Endodermal cell (in vitro differentiated cells): ENCODE data around the gene GGNBP2. TPM values are rescaled to one million over a fixed set of nuclear protein-coding genes. Genes with fewer than 3 reads are reported as not detected.
A peak's percentile ranks its signal among the peaks of the same experiment; 100 is the strongest.

Experiments
- DNase-seq: peaks from one replicate; pipeline ENCODE4 v3.0.0-alpha.2; 2017
- H3K27ac ChIP-seq: 2 replicates; pipeline ENCODE4 v1.5.1; 2013; ENCODE audit warnings: mild to moderate bottlenecking, low read depth, low read length, moderate library complexity
- H3K27me3 ChIP-seq: 2 replicates; pipeline ENCODE4 v1.6.1; 2013; ENCODE audit warnings: mild to moderate bottlenecking, low read length, moderate library complexity; ENCODE audit not compliant: insufficient read depth, control insufficient read depth, poor library complexity, severe bottlenecking
- H3K36me3 ChIP-seq: 2 replicates; pipeline ENCODE4 v1.7.0; 2013; ENCODE audit warnings: mild to moderate bottlenecking, low read length, moderate library complexity; ENCODE audit not compliant: control insufficient read depth, insufficient read depth
- H3K4me1 ChIP-seq: one replicate; pipeline ENCODE4 v1.7.0; 2013; ENCODE audit warnings: low read length; ENCODE audit not compliant: control insufficient read depth, insufficient read depth
- H3K4me3 ChIP-seq: 2 replicates; pipeline ENCODE4 v1.5.1; 2013; ENCODE audit warnings: mild to moderate bottlenecking, low read length, moderate library complexity
- H3K9ac ChIP-seq: 2 replicates; pipeline ENCODE4 v1.6.1; 2013; ENCODE audit warnings: mild to moderate bottlenecking, low read length, moderate library complexity; ENCODE audit not compliant: poor library complexity, severe bottlenecking; ENCODE audit errors: extremely low read depth
- H3K9me3 ChIP-seq: 2 replicates; pipeline ENCODE4 v1.6.1; 2013; ENCODE audit warnings: mild to moderate bottlenecking, low read length, moderate library complexity; ENCODE audit not compliant: control insufficient read depth
- H3K27ac Mint-ChIP-seq: 2 replicates; pipeline ENCODE4 v1.8.0; 2020; ENCODE audit warnings: mixed read lengths
- H3K27me3 Mint-ChIP-seq: 2 replicates; pipeline ENCODE4 v1.8.0; 2021; ENCODE audit warnings: mild to moderate bottlenecking, mixed read lengths; ENCODE audit not compliant: insufficient read depth
- H3K36me3 Mint-ChIP-seq: 2 replicates; pipeline ENCODE4 v1.8.0; 2020; ENCODE audit warnings: low read depth, mixed read lengths
- H3K4me1 Mint-ChIP-seq: 2 replicates; pipeline ENCODE4 v1.8.0; 2020; ENCODE audit warnings: mixed read lengths
- H3K4me3 Mint-ChIP-seq: 2 replicates; pipeline ENCODE4 v1.8.0; 2020; ENCODE audit warnings: mild to moderate bottlenecking, moderate library complexity, mixed read lengths
- H3K9me3 Mint-ChIP-seq: 2 replicates; pipeline ENCODE4 v1.8.0; 2020; ENCODE audit warnings: mild to moderate bottlenecking, mixed read lengths
- CTCF ChIP-seq: fragments of 200-600 bp; sonication (generic); conservative IDR thresholded peaks from 2 replicates; pipeline ENCODE4 v1.5.0; 2021; ENCODE audit warnings: antibody characterized with exemption, mild to moderate bottlenecking
- WGBS, 2 experiments: methylation state at CpG; one replicate each; pipeline versions ENCODE4 v1.1.5 to v1.1.7; 2013; ENCODE audit warnings: missing lambda C conversion rate in 2 of 2, mixed read lengths in 1 of 2; ENCODE audit not compliant: insufficient coverage in 1 of 2, insufficient read length in 1 of 2; 5-methylcytosine and 5-hydroxymethylcytosine counted together
- total RNA-seq, 2 donors: library from RNA; stranded (reverse); fragmentation: NEBNext Ultra II Directional in 1 of 2; extraction: Animal tissue kit (Norgen Biotek cat#: 25700) in 1 of 2; gene quantifications; 2 replicates in 1 of 2; 3 replicates in 1 of 2; pipeline ENCODE4 v1.2.1, GENCODE V29; 2021

Gene GGNBP2
- total RNA-seq, 2 donors from 2014 or later, result 56.8 to 61.6 TPM

- Histone ChIP-seq H3K4me1 (peaks cover 7% of the 10 kb centered on the region), H3K27me3 (no peaks in the 10 kb centered on the region), H3K36me3 (peaks cover 48% of the 10 kb centered on the region), H3K9ac (peak overlapping the region; percentile 91), H3K27ac (peak overlapping the region; percentile 39), H3K4me3 (peak overlapping the region; percentile 92), H3K9me3 (no peaks in the 10 kb centered on the region)
- TF ChIP-seq CTCF, result no peak
- WGBS, 2 experiments, result 12 to 75% methylated on average over 1 to 14 of the region's 15 CpGs
- Mint-ChIP-seq H3K9me3 (no peaks in the 10 kb centered on the region), H3K27me3 (no peaks in the 10 kb centered on the region), H3K4me1 (peaks cover 4% of the 10 kb centered on the region), H3K27ac (peak overlapping the region; percentile 99), H3K4me3 (peak overlapping the region; percentile 88), H3K36me3 (peaks cover 46% of the 10 kb centered on the region)
- no peak for DNase-seq
Observed at GRCh38 chr17:36535669-36536081, 9.0 kb upstream of the GGNBP2 start.

GRCh38 chr17:36540696-36541095 lies 4.0 kb upstream of the GGNBP2 start:
- Mint-ChIP-seq H3K27me3 (no peaks in the 10 kb centered on the region), H3K9me3 (no peaks in the 10 kb centered on the region), H3K4me1 (peaks cover 3% of the 10 kb centered on the region), H3K36me3 (peaks cover 23% of the 10 kb centered on the region), H3K27ac (no peak overlapping the region), H3K4me3 (no peak overlapping the region)
- H3K36me3 ChIP-seq, result peaks cover 21% of the 10 kb centered on the region
- WGBS, 2 experiments, result 93 to 94% methylated on average over 3 of the region's 3 CpGs
- H3K4me3 ChIP-seq, result no peak overlapping the region
- DNase-seq, result no peak
- H3K27me3 ChIP-seq, result no peaks in the 10 kb centered on the region
- H3K9me3 ChIP-seq, result no peaks in the 10 kb centered on the region
- no peak overlapping the region for H3K27ac ChIP-seq
- TF ChIP-seq CTCF, result no peak
- no peaks in the 10 kb centered on the region for H3K4me1 ChIP-seq
- no peak overlapping the region for H3K9ac ChIP-seq

- H3K9me3 ChIP-seq, result no peaks in the 10 kb centered on the region
- no peaks in the 10 kb centered on the region for H3K27me3 Mint-ChIP-seq
- DNase-seq, result no peak
- H3K4me3 Mint-ChIP-seq, result no peak overlapping the region
- H3K4me1 ChIP-seq, result no peaks in the 10 kb centered on the region
- H3K4me3 ChIP-seq, result peak overlapping the region; percentile 95
- H3K36me3 Mint-ChIP-seq, result peaks cover 11% of the 10 kb centered on the region
- no peaks in the 10 kb centered on the region for H3K27me3 ChIP-seq
- H3K27ac Mint-ChIP-seq, result no peak overlapping the region
- 92 to 96% methylated on average over 13 to 15 of the region's 15 CpGs for WGBS, 2 experiments
- H3K36me3 ChIP-seq, result peaks cover 27% of the 10 kb centered on the region
- no peak for TF ChIP-seq CTCF
- no peak overlapping the region for H3K9ac ChIP-seq
- no peak overlapping the region for H3K27ac ChIP-seq
- H3K4me1 Mint-ChIP-seq, result peaks cover 13% of the 10 kb centered on the region
- H3K9me3 Mint-ChIP-seq, result no peaks in the 10 kb centered on the region
Observed at GRCh38 chr17:36542755-36543154, 2.0 kb upstream of the GGNBP2 start.
